GM12878 (cell line): ENCODE results near the gene ADGRL4. TPM values are rescaled to one million over a fixed set of nuclear protein-coding genes. Genes with fewer than 3 reads are reported as not detected.

Source experiments
- ATAC-seq: fragments of 200-7000 bp; cut with Tn5 transposase; 3 replicates; pipeline ENCODE4 v1.9.1; 2020; ENCODE audit warnings: mild to moderate bottlenecking, moderate library complexity
- BruUV-seq: library from RNA; stranded (reverse); fragments of 400-500 nt; replicated peaks from 2 replicates; lab custom pipeline; 2021; lab: Mats Ljungman, UMichigan
- CTCF ChIA-PET: fragments of 300-600 bp; sonication (Branson Sonifier 250); formaldehyde crosslinking; extraction: SDS; loops from one replicate; lab custom pipeline; 2021; ENCODE audit warnings: inconsistent platforms; lab: Yijun Ruan, JAX
- POLR2A ChIA-PET: fragments of 350-600 bp; formaldehyde crosslinking; extraction: SDS; loops from one replicate; lab custom pipeline; 2021; ENCODE audit warnings: inconsistent platforms; lab: Charles Lee
- RAD21 ChIA-PET: fragments of 300-600 bp; sonication (Branson Sonifier 250); formaldehyde crosslinking; loops from one replicate; lab custom pipeline; 2023; ENCODE audit warnings: antibody characterized with exemption; ENCODE audit not compliant: unreplicated experiment; lab: Charles Lee
- SMC1A ChIA-PET: fragments of 300-600 bp; sonication (Branson Sonifier 250); formaldehyde crosslinking; loops from one replicate; lab custom pipeline; 2023; ENCODE audit not compliant: unreplicated experiment, uncharacterized antibody; lab: Charles Lee
- DNase-seq: peaks from one replicate; pipeline ENCODE4 v3.0.0-alpha.2; 2011; ENCODE audit warnings: low read depth, low spot score
- FAIRE-seq: peaks from 3 replicates; lab custom pipeline; 2011; peaks lifted over from hg19 to GRCh38; lab: Jason Lieb, UNC
- H2AFZ ChIP-seq: 2 replicates; pipeline ENCODE4 v1.6.0; 2011; ENCODE audit warnings: low read depth, low read length, control low read depth; ENCODE audit not compliant: control insufficient read depth
- H3K27ac ChIP-seq: 2 replicates; pipeline ENCODE4 v1.5.1; 2011; ENCODE audit warnings: control low read depth; ENCODE audit not compliant: control insufficient read depth, insufficient read depth
- H3K27me3 ChIP-seq, 2 experiments: replicated peaks in 1 of 2; 2 replicates each; pipeline versions ENCODE4 v1.6.0 to v1.6.1; 2011; ENCODE audit warnings: low read length in 1 of 2; ENCODE audit not compliant: control insufficient read depth in 2 of 2, insufficient read depth in 2 of 2
- H3K36me3 ChIP-seq, 2 experiments: 2 replicates each; pipeline ENCODE4 v1.5.1; 2011; ENCODE audit warnings: low read length in 1 of 2; ENCODE audit not compliant: control insufficient read depth in 2 of 2, insufficient read depth in 2 of 2
- H3K4me1 ChIP-seq: 2 replicates; pipeline ENCODE4 v1.6.1; 2011; ENCODE audit warnings: mild to moderate bottlenecking, low read length, moderate library complexity, mixed read lengths; ENCODE audit not compliant: control insufficient read depth, insufficient read depth
- H3K4me2 ChIP-seq: 2 replicates; pipeline ENCODE4 v1.6.0; 2011; ENCODE audit warnings: control low read depth; ENCODE audit not compliant: control insufficient read depth, insufficient read depth
- H3K4me3 ChIP-seq: fragments of 200-600 bp; sonication (generic); 2 replicates; pipeline ENCODE4 v1.5.1; 2016
- H3K79me2 ChIP-seq: 2 replicates; pipeline ENCODE4 v1.6.0; 2011; ENCODE audit warnings: low read length; ENCODE audit not compliant: control insufficient read depth, insufficient read depth
- H3K9ac ChIP-seq: 2 replicates; pipeline ENCODE4 v1.8.0; 2011; ENCODE audit warnings: low read length, control low read depth, mixed read lengths; ENCODE audit not compliant: control insufficient read depth, insufficient read depth
- H3K9me3 ChIP-seq: replicated peaks from 3 replicates; pipeline ENCODE4 v1.5.1; 2011; ENCODE audit warnings: mild to moderate bottlenecking, low read length; ENCODE audit not compliant: control insufficient read depth, insufficient read depth
- H4K20me1 ChIP-seq: 2 replicates; pipeline ENCODE4 v1.6.0; 2011; ENCODE audit not compliant: control insufficient read depth, insufficient read depth
- CBX5 ChIP-seq: sonication (generic); IDR thresholded peaks from 2 replicates; pipeline ENCODE4 v1.6.1; 2016; ENCODE audit warnings: low read depth, moderate library complexity, mild to moderate bottlenecking, inconsistent platforms
- CEBPZ ChIP-seq: fragments of 150-350 bp; IDR thresholded peaks from 2 replicates; pipeline ENCODE4 v1.6.1; 2016; ENCODE audit warnings: low read depth, low read length
- CHD2 ChIP-seq: IDR thresholded peaks from 2 replicates; pipeline ENCODE4 v1.6.1; 2011; ENCODE audit warnings: low read depth, low read length, improper control_type of control experiment, borderline replicate concordance
- MTA3 ChIP-seq: IDR thresholded peaks from 2 replicates; pipeline ENCODE4 v1.6.1; 2012; ENCODE audit warnings: low read length, inconsistent platforms, borderline replicate concordance
- NBN ChIP-seq: fragments of 450-650 bp; IDR thresholded peaks from 2 replicates; pipeline ENCODE4 v1.6.1; 2016
- NR2C1 ChIP-seq: fragments of 450-650 bp; IDR thresholded peaks from 2 replicates; pipeline ENCODE4 v1.6.1; 2017; ENCODE audit warnings: antibody characterized with exemption, mild to moderate bottlenecking, moderate library complexity
- TCF3 ChIP-seq: IDR thresholded peaks from 2 replicates; pipeline ENCODE4 v1.6.1; 2012; ENCODE audit warnings: low read depth, mild to moderate bottlenecking, low read length, borderline replicate concordance; ENCODE audit not compliant: insufficient read depth
- WGBS: methylation state at CpG from one replicate; pipeline ENCODE4 v1.1.6; 2016; ENCODE audit warnings: low lambda C conversion rate; ENCODE audit not compliant: insufficient replicate concordance, insufficient coverage; ENCODE audit errors: missing lambda C conversion rate; 5-methylcytosine and 5-hydroxymethylcytosine counted together
- in situ Hi-C: fragments of 300-500 bp; cut with MboI; formaldehyde crosslinking; loops from 9 replicates; pipeline ENCODE4 v1.14.3; 2018; ENCODE audit warnings: mixed read lengths
- intact Hi-C: fragments of 100-400 bp; cut with micrococcal nuclease; formaldehyde crosslinking; loops from one replicate; pipeline ENCODE4 v1.14.2; 2022; ENCODE audit not compliant: unreplicated experiment
- polyA plus RNA-seq, 11 experiments: library from polyadenylated mRNA; depleted of rRNA in 4 of 11; unstranded in 6 of 11; stranded (reverse) in 5 of 11; fragments of >200 nt; fragmentation: Nextera tagmentation in 4 of 11; fragmentation: Illumina TruSeq in 1 of 11; extraction: Ambion mirVana in 4 of 11; extraction: Trizol in 1 of 11; gene quantifications; 1 replicate in 1 of 11; 2 replicates in 10 of 11; pipeline versions ENCODE4 v1.2.1 to v1.2.3, GENCODE V29; 2011 to 2016; ENCODE audit warnings: inconsistent platforms in 2 of 11, missing spikeins in 2 of 11, low read depth in 1 of 11
- total RNA-seq, 4 experiments: library from RNA; depleted of rRNA in 3 of 4; stranded (reverse); fragments of >200 nt in 3 of 4; fragmentation: Illumina TruSeq in 1 of 4; extraction: Trizol in 1 of 4; gene quantifications; 2 replicates each; pipeline versions ENCODE4 v1.2.1 to v1.2.3, GENCODE V29; 2013 to 2021

ADGRL4 gene
- total and polyA plus RNA-seq, 10 of the 15 experiments (the other 5 are each of a cell fraction or from before 2014, with no cell fraction given) = not detected

GRCh38 chr1:78869136-78869535 lies 137.4 kb downstream of the ADGRL4 start:
- POLR2A ChIA-PET = no interaction called here
- RAD21 ChIA-PET = no interaction called here
- Histone ChIP-seq H3K27ac (no peak overlapping the region), H3K9ac (no peak overlapping the region), H4K20me1 (no peaks in the 10 kb centered on the region), H3K36me3 (no peaks in the 10 kb centered on the region), H3K27me3 (no peaks in the 10 kb centered on the region), H2AFZ (no peak overlapping the region), H3K4me3 (no peak overlapping the region), H3K79me2 (no peaks in the 10 kb centered on the region), H3K4me1 (no peaks in the 10 kb centered on the region), H3K4me2 (no peak overlapping the region), H3K9me3 (no peaks in the 10 kb centered on the region)
- intact Hi-C loops (no loop called here), in situ Hi-C loops (no loop called here)
- CTCF ChIA-PET = interaction anchor here (1.4 kb wide), 1 partner anchor 29 kb away, joined by 3 read pairs; no protein-coding TSS in a partner anchor
- SMC1A ChIA-PET = interaction anchor here (1.0 to 1.4 kb wide), 2 partner anchors 16 to 48 kb away, joined by 3 read pairs; no protein-coding TSS in a partner anchor
- no peak for TF ChIP-seq MTA3
- no peak for TF ChIP-seq NBN
- no peak for TF ChIP-seq CEBPZ
- TF ChIP-seq TCF3 = no peak
- TF ChIP-seq CHD2 = no peak
- TF ChIP-seq NR2C1 = no peak
- no peak for TF ChIP-seq CBX5
- FAIRE-seq (no peak), ATAC-seq (no peak), DNase-seq (no peak)
- no TSS peak for BruUV-seq
- WGBS = 25% methylated on average over 2 of the region's 2 CpGs
